ENCODE results near the gene LOXHD1. TPM values are rescaled to one million over a fixed set of nuclear protein-coding genes. Genes with fewer than 3 reads are reported as not detected.

Gene LOXHD1
- total RNA-seq, 1 donor from 2014 or later: not detected

- H3K4me1 Mint-ChIP-seq: peaks cover 17% of the 10 kb centered on the region
These were observed 15.3 kb upstream of the LOXHD1 start for GRCh38 chr18:46672062-46672970.

GRCh38 chr18:46668694-46669093, 11.7 kb upstream of the LOXHD1 start:
- peaks cover 4% of the 10 kb centered on the region for H3K4me1 Mint-ChIP-seq
- H3K27me3 Mint-ChIP-seq (ENCODE audit: low read depth): peaks cover 12% of the 10 kb centered on the region
- no peaks in the 10 kb centered on the region for H3K9me3 Mint-ChIP-seq
- no peak overlapping the region for H3K27ac Mint-ChIP-seq (ENCODE audit: unreplicated experiment)
- H3K4me3 Mint-ChIP-seq: no peak overlapping the region
- no peak for DNase-seq (ENCODE audit: low read depth, low spot score)
- no peak for TF ChIP-seq CTCF (conservative IDR thresholded peaks at IDR 0.05)
- no peaks in the 10 kb centered on the region for H3K36me3 Mint-ChIP-seq (ENCODE audit: low read depth)

More at GRCh38 chr18:46672062-46672970, 15.3 kb upstream of the LOXHD1 start:
- peaks cover 44% of the 10 kb centered on the region for H3K27me3 Mint-ChIP-seq (ENCODE audit: low read depth)
- no peak for DNase-seq (ENCODE audit: low read depth, low spot score)
- no peaks in the 10 kb centered on the region for H3K36me3 Mint-ChIP-seq (ENCODE audit: low read depth)
- no peak for TF ChIP-seq CTCF (conservative IDR thresholded peaks at IDR 0.05)
- no peak overlapping the region for H3K27ac Mint-ChIP-seq (ENCODE audit: unreplicated experiment)
- H3K4me3 Mint-ChIP-seq: no peak overlapping the region
- no peaks in the 10 kb centered on the region for H3K9me3 Mint-ChIP-seq

GRCh38 chr18:46668135-46668534, 11.1 kb upstream of the LOXHD1 start:
- Mint-ChIP-seq H3K9me3 (no peaks in the 10 kb centered on the region), H3K27me3 (ENCODE audit: low read depth) (peaks cover 10% of the 10 kb centered on the region), H3K4me1 (peaks cover 4% of the 10 kb centered on the region), H3K4me3 (no peak overlapping the region), H3K27ac (ENCODE audit: unreplicated experiment) (no peak overlapping the region), H3K36me3 (ENCODE audit: low read depth) (no peaks in the 10 kb centered on the region)
- DNase-seq (ENCODE audit: low read depth, low spot score): no peak
- no peak for TF ChIP-seq CTCF (conservative IDR thresholded peaks at IDR 0.05)

- Mint-ChIP-seq H3K27me3 (ENCODE audit: low read depth) (no peaks in the 10 kb centered on the region), H3K36me3 (ENCODE audit: low read depth) (no peaks in the 10 kb centered on the region), H3K9me3 (no peaks in the 10 kb centered on the region), H3K27ac (ENCODE audit: unreplicated experiment) (no peak overlapping the region), H3K4me1 (peaks cover 11% of the 10 kb centered on the region), H3K4me3 (no peak overlapping the region)
- no peak for DNase-seq (ENCODE audit: low read depth, low spot score)
- TF ChIP-seq CTCF (conservative IDR thresholded peaks at IDR 0.05): no peak
These were observed 6.5 kb upstream of the LOXHD1 start for GRCh38 chr18:46663539-46663938.

GRCh38 chr18:46660957-46661749, 4.1 kb upstream of the LOXHD1 start:
- Mint-ChIP-seq H3K36me3 (ENCODE audit: low read depth) (no peaks in the 10 kb centered on the region), H3K4me3 (no peak overlapping the region), H3K4me1 (peaks cover 7% of the 10 kb centered on the region), H3K9me3 (no peaks in the 10 kb centered on the region), H3K27ac (ENCODE audit: unreplicated experiment) (no peak overlapping the region), H3K27me3 (ENCODE audit: low read depth) (no peaks in the 10 kb centered on the region)
- DNase-seq (ENCODE audit: low read depth, low spot score): peak; percentile 34
- TF ChIP-seq CTCF (conservative IDR thresholded peaks at IDR 0.05): no peak

Data from neural crest cell (in vitro differentiated cells).